T-helper 22 cell (primary cell): ENCODE measurements around the gene CRNN.

Experiments used
- DNase-seq: peaks from one replicate; pipeline ENCODE4 v3.0.0-alpha.2; 2020; ENCODE audit warnings: low read depth

Gene CRNN

GRCh38 chr1:152419917-152420316 is 5.9 kb upstream of the CRNN start:
- no peak for DNase-seq

- no peak for DNase-seq
These were observed 1.6 kb upstream of the CRNN start for GRCh38 chr1:152415454-152416227.

GRCh38 chr1:152412756-152413155 is 1.3 kb downstream of the CRNN start:
- DNase-seq: no peak

DNA sequence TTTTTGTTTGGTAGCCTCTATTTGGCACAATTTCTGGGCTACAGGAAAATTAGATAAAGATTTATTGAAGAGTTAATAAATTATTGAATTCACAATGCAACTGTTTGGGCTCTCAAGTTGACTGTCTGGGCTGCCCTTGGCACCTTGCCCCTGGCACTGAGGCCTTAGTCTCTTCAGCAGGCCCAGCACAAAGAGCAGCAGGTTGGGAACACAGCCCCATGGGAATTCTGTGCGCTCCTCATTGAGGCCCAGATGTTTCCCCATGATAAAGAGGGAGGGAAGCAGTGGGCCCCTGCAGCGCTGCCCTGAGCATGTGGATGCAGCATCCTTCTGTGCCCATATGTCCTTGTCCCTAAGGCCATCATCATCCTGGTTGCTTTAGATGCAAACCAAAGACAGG is 2.9 kb downstream of the CRNN start:
- no peak for DNase-seq

- DNase-seq: no peak
These were observed 3.5 kb downstream of the CRNN start for GRCh38 chr1:152410599-152410998.

DNA sequence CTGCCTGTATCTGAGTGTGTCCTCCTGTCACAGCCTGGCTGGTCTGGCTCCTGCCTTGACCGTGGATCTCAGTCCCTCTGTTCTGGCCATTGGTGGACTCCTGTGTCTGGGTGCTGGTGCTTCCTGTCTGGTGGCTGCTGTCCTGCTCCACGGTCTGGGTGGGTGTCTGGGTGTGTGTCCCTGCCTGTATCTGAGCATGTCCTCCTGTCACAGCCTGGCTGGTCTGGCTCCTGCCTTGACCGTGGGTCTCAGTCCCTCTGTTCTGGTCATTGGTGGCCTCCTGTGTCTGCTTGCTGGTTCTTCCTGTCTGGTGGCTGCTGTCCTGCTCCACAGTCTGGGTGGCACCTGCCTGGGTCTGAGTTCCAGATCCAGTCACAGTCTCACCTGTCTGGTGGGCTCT is 4.0 kb downstream of the CRNN start:
- DNase-seq: no peak

DNA sequence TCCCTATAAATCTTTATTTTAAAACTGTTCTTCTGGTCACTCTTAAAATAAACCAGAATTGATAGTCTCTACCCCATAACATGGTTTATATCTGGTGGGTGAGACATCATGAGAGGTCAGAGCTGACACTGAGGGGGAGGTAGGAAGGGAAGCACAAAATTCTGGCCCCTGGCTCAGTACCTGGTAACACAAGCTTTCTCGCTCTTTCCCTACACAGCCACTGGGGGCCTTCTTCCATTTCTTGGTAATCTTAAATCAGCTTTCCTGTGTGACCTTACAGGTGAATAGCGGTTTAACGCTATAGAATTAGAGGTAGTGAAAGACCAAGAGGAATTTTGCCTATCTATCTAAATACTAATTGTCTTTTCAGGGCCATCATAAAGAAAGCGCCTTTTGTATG is 5.4 kb downstream of the CRNN start:
- DNase-seq: no peak

GRCh38 chr1:152398812-152399698 is 15.0 kb downstream of the CRNN start:
- no peak for DNase-seq

GRCh38 chr1:152397474-152397873 is 16.6 kb downstream of the CRNN start:
- no peak for DNase-seq

DNA sequence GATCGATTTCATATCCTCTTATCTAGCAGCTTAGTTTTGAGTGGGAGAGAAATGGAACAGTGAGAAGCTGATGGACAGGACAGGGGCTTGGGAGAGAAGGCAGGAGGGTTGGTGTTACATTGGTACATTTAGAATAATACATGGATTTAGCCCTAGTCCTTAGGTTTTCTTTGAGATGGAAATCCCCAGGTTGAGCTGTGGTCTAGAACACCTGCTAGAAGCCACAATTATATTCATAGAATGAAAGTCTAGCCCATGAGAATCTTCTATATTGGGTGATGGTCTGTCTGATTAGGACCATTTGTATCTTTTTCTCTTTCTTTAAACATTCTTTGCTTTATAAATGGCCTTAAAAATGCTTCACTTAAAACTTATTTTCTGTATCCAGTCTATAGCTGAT is 19.9 kb downstream of the CRNN start:
- DNase-seq: no peak

GRCh38 chr1:152392909-152393308 is 21.2 kb downstream of the CRNN start:
- DNase-seq: peak; percentile 34

- DNase-seq: no peak
These were observed 25.2 kb downstream of the CRNN start for GRCh38 chr1:152388889-152389288.

GRCh38 chr1:152386940-152387339 is 27.1 kb downstream of the CRNN start:
- no peak for DNase-seq

- DNase-seq: no peak
These were observed 33.1 kb downstream of the CRNN start for GRCh38 chr1:152380932-152381331.

- DNase-seq: no peak
These were observed 39.6 kb downstream of the CRNN start for GRCh38 chr1:152374451-152374850.

- DNase-seq: no peak
These were observed 41.4 kb downstream of the CRNN start for GRCh38 chr1:152372672-152373071.

GRCh38 chr1:152367436-152367835 is 46.6 kb downstream of the CRNN start:
- DNase-seq: no peak

GRCh38 chr1:152359906-152360305 is 54.2 kb downstream of the CRNN start, which contains the start of gene FLG2:
Gene FLG2, minus strand, starts transcription at chr1:152360006. Its CDS starts 1,122 bp downstream, at chr1:152358884.
- DNase-seq: no peak
